Measurements from ENCODE around the gene SNX8.

DNA sequence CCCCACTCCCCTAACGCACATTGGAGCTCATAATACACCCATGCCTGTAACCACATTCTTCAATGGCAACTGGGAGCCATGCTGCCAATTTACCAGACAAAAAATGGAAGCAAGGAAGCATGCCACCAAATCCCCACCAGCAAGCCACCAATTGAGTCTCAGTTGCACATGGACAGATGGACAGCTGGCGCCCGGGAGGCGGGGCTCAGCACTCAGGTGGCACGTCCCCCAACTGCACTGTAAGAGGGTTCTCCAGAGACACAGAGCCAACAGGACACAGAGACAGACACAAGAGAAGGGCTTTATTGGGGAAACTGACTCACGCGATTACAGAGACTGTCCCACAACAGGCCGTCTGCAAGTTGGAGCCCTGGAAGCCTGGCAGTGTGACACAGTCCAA, 84.0 kb downstream of the SNX8 start:
- TF ChIP-seq EZH2phosphoT487 (IDR thresholded peaks at IDR 0.05; ENCODE audit: insufficient read depth, low read depth), result no peak
- TF ChIP-seq EZH2 (IDR thresholded peaks at IDR 0.05; ENCODE audit: insufficient read depth, poor library complexity, severe bottlenecking), result no peak
